GM19438 (cell line): ENCODE measurements around the gene PIGBOS1.
"Not testable (repeated sequence)": the region's sequence is repeated elsewhere in the genome, so short reads cannot be mapped to it uniquely, and the experiment has no call there.

Experiments used
- ATAC-seq: cut with Tn5 transposase; IDR thresholded peaks from one replicate; pipeline ENCODE4 v1.9.1; 2021; ENCODE audit warnings: low read depth; ENCODE audit not compliant: unreplicated experiment

PIGBOS1 gene

DNA sequence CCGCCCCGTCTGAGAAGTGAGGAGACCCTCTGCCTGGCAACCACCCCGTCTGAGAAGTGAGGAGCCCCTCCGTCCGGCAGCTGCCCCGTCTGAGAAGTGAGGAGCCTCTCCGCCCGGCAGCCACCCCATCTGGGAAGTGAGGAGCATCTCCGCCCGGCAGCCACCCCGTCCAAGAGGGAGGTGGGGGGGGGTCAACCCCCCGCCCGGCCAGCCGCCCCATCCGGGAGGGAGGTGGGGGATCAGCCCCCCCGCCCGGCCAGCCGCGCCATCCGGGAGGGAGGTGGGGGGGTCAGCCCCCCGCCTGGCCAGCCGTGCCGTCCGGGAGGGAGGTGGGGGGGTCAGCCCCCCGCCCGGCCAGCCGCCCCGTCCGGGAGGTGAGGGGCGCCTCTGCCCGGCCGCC, 16.1 kb downstream of the PIGBOS1 start:
- ATAC-seq, result not testable (repeated sequence)

DNA sequence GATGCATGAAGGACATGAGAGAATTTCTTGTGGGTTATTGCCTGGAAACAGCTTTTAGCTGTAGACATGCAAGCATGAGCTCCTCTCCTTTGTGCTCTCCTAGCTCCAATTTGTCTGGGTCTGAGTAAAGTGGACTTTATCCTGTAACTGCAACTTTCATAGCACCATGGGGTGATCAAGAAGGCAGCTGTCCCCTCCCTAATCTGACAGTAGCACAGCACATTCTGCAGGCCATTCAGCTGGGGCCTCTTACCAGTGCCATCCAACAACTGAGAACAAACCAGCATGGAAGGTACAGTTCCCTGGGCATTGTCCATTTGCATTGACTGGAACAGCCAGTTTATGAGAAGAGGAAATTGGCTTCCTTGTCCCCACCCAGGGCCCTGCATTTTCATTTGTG, 21.6 kb downstream of the PIGBOS1 start:
- no peak for ATAC-seq

DNA sequence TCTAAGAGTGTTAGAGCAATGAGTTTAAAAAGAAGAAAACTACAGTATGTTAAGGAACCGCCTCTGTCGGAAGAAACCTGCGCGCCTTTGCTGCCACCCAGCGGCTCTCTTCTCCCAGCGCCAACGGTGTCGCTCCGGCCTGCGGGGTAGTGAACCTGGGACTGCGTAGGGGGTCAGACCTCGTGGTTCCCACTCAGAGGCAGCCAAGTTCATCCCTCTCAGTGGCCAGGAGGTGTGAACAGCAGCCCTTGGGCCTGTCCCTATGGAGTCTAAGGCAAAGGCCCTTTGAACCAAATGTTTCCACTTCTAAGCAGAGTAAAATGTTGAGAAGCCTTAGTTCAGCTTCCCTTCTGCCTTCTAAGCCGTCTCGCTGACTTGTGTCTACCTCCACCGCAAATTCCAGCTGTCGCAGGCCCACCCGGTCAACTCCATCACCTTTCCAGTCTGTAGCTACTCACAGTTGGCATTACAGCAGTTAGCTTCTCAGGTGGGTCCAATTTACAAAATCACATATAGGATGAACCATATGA, 28.3 kb downstream of the PIGBOS1 start:
- peak; percentile 61 for ATAC-seq

DNA sequence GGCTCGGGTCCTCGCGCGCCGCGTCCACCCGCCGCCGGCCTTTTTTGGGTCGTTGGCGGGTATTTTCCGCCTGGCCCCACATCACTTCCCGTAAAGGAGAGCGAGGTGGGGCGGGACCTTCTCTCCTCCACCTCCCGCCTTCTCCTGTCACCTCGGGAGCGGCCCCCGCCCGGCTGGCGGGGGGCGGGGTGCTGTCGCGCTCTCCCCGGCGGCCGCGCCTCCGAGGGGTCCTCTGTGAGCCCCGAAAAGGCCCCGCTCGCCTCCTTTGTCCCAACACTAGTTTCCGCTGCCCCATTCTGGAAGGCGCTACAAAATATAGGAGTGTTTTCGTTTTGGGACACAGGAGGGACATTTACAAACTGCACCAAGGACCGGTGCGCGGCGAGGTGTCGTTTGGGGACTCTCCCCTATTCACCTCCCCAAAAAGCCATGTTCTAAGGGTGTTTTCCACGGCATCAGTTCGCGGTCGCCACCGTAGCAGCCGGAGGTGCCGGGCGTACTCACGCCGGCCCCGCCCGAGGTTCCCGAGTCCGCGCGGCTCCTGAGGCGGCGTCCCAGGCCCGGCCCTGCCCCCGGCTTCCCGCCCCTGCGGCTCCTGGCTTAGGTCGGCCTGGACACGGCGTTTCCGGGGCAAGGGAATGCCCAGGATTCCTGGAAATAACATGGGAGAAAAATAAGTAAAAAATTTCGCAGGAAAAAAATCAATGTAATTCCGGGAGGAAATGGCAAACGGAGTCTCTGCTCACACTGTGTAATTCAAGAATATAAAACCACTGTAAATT, 29.0 kb downstream of the PIGBOS1 start, which contains the start of gene RAB27A:
Gene RAB27A (minus strand): TSS at position 68 of the 782 bp plus-strand sequence. CDS start 54,879 bp downstream, outside the sequence.
- peak; percentile 71 for ATAC-seq

DNA sequence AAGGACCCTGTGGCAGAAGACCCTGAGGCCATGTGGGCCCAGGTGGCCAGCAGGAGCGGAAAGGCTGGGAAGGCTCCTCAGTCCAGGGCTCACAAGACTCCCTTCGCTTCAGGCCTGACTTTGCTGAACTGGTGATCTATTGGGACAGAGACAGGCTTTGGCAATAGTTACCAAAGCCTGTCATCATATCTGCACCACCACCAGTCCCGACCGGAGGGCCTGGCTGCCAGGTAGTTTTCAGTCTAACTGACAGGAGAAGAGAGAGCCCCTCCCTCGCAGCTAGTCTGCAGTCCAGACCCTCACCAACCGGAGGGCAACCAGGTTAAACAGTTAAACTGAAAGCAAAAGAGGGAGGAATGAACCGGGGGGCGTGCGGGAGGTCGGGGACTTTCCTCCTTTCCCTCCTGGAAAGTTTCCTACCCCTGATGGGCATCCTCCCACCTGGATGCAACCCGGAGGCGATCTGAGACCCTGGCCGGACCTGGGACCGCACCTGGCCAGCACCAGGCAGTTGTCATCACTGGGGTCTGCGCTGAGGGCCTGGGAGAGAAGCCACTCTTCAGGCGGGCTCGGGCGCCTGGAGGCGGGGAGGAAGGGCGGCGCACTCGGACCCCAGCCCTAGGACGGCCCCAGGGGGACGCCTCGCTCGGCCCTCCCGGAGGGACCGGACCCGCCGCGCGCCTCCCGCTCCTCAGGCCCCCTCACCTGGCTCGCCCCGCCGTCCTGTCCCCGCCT, 29.7 kb downstream of the PIGBOS1 start:
- peak; percentile 38 for ATAC-seq

DNA sequence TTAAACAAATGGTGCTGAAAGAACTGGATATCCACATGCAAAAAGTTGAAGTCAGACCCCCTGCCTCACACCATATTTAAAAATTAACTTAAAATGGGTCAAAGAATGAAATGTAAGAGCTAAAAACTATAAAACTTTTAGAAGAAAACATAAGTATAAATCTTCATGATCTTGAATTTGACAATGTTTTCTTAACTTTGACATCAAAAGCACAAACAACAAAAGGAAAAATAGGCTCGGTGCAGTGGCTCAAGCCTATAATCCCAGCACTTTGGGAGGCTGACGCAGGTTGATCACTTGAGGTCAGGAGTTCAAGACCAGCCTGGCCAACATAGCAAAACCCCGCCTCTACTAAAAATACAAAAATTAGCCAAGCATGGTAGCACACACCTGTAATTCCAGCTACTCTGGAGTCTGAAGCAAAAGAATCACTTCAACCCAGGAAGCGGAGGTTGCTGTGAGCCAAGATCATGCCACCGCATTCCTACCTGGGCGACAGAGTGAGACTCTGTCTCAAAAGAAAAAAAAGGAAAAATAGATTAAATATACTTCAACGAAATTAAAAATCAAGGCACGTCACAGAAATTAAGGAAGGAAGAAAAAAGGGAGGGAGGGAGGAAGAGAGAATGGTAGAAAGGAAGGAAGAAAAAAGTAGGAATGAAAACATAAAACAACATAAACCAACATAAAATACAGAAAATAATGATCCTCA, 30.8 kb downstream of the PIGBOS1 start:
- no peak for ATAC-seq

DNA sequence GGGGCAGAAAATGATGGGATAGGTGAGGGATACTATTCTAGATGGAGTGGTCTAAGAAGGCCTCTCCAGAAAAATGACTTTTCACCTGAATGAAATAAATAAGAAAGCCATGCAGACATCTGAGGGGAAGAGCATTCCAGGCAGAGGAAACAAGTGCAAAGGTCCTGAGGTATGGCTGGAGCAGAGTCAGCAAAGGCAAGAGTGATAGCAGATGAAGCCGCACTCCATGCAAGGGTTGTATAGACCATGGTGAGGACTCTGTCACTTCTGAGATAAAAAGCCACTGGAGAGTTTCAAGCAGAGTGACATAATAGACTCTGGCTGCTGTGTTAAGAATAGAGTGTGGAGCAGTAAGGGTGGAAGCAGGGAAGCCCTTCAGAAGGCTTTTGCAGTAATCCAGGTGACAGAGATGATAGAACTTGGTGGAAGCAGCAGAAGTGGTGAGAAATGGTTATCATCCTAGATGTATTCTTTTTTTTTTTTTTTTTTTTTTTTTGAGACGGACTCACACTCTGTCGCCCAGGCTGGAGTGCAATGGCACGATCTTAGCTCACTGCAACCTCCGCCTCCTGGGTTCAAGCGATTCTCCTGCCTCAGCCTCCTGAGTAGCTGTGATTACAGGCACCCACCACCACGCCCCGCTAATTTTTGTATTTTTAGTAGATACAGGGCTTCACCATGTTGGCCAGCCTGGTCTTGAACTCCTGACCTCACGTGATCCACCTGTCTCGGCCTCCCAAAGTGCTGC, 32.3 kb downstream of the PIGBOS1 start:
- ATAC-seq, result not testable (repeated sequence)

DNA sequence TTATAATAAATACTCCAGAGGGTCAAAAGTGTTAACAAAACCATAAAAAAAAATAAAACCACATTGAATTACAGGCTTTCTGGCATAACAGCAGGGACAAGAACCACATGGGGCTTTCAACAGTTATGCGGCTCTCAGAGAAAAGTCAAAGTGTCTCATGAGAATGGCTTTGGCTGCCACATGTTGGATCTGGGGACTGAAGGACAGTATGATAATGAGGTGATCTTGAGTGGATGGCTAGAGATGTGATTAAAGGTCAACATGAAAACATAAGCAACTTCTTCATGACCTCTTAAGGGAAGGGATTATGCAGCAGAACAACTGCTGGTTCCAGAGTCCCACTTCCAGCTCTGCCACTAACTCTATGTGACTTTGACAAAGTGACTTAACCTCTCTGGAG, 34.5 kb downstream of the PIGBOS1 start:
- ATAC-seq, result no peak

DNA sequence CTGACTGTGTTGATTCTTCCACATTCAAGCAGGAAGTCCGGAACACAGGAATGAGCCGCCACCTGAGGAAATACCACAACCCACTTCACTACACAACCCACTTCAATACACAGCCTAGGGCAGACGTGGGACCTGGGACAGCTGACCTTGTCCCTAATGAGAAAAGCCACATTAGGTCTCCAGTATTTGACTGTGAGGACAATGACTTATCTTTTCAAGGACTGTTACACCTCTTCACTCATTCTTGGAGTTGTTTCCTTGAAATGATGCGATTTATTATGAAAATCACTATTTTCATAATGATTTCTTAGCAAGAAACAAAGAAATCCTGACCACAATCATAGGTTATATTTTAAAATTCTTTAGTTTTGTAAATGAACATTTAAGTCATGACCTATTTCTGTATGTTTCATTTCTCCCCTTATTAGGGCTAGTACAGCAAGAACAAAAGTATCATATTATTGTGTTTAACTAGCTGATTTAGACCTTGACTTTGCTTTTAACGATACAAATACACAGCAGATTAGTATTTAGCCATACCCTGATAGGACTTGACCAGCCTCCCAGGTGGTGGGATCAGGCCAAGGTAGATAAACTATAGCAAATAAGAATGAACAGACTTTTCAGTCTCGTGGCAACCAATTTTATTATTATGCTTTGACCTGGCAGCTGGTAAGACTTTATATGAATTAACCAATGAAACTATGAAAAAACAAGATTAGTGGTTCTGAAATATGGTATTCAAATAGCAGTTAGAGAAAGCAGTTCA, 35.4 kb downstream of the PIGBOS1 start:
- no peak for ATAC-seq

DNA sequence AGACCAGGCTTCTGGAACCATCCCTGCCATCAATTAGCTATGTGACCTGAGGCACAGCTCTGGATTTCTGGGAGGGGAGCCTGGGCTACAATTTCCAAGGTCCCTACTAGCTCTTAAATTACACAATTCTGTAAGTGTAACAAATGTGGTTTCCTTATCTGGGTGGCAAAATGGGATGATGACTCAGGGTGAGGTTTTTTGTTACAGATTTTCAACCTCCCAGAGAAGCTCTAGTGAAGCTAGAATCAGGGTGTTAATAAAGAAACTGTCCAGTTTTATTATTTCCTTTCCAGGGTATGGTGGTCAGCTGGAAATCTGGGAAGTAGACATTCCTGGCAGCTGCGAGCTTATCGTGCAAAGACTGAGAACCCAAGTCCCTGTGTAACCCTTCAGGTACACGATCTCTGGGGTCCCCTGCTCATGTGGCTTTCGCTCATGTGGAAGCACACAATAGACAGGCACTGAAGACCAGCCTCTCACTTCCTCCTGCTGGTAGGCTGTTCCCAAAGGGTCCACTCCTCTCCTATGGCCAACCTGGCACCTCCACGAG, 36.6 kb downstream of the PIGBOS1 start:
- no peak for ATAC-seq

DNA sequence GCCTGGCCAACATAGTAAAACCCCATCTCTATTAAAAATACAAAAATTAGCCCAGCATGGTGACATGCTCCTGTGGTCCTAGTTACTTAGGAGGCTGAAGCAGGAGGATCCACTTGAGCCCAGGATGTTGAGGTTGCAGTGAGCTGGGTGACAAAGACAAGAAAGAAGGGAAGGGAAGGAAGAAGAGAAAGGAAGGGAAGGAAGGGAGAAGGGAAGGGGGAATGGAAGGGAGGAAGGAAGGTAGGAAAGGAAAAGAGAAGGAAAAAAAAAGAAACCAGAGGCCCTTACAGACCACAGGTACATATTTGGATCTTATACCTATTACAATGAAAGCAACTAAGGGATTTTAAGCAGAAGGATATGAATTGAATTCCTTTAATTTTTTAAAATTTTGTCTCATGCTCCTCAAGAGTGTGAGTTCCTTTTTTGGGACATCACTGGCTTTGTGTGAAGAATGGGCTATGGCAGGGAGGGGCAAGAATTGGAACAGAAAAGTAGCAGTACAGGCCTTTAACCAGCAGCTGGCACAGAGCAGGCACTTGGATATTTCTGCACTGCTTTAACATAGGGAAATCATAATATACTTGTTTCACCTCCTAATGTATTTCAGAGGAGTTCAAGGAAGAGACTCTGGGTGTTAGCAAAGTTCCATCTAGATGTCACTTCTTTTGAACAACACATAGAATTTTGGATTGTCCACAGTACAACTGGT, 37.2 kb downstream of the PIGBOS1 start:
- no peak for ATAC-seq

DNA sequence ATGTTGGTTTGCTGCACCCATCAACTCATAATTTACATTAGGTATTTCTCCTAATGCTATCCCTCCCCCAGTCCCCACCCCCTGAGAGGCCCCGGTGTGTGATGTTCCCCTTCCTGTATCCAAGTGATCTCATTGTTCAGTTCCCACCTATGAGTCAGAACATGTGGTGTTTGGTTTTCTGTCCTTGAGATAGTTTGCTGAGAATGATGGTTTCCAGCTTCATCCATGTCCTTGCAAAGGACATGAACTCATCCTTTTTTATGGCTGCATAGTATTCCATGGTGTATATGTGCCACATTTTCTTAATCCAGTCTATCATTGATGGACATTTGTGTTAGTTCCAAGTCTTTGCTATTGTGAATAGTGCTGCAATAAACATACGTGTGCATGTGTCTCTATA, 38.3 kb downstream of the PIGBOS1 start:
- not testable (repeated sequence) for ATAC-seq

DNA sequence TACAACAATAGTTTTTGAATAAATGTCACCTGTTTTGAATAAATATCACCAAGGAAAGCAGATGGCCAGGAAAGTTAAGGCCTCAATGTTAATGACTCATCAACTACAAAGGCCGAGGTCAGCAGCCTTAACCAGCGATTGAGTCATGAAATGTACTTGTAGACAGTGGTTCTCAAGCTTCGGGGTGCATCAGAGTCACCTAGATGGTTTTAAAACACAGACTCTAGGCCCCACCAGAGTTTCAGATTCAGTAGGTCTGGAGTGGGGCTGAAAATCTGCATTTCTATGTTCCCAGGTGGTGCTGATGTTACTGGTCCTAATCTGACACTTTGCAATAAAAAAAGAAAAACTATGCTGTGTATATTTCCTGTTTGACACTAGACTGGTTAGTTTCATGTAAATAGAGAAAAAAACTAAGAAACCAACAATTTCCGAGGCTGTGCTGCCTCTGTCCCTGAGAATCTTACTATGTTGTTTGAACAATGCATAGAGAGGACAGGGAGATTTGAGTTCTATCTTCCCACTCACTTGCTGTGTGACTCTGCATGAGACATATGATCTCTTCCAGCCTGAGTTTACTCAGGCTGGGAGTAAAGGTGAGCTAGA, 39.1 kb downstream of the PIGBOS1 start:
- ATAC-seq, result peak; percentile 84

DNA sequence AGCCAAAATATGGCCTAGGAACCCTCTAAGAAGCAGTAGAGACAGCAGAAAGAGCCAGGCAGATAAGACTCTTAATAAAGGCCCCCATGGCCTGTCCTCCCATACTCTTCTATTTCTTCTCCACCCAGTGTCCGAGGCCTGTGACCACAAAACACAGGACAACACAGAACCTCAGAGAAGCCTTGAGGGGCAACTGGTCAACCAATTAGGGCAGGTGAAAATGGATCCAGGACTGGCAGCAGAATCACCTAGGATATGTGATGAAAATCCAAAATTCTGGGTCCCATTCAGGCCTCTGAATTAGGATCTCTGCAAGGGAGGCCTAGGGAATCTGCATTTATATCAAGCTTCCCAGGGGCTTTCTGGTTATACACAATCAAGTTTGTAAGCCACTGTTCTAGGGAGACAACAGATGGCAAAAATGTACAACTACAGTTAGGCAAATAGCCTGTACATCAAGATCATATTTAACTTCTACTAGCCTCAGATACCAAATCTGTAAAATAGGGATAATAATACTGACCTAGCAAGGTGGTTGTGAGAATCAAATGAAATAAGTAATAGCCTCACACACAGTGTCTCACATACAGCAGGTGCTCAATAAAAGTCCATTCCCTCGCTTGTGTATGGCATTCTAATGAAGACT, 39.7 kb downstream of the PIGBOS1 start:
- ATAC-seq, result no peak

DNA sequence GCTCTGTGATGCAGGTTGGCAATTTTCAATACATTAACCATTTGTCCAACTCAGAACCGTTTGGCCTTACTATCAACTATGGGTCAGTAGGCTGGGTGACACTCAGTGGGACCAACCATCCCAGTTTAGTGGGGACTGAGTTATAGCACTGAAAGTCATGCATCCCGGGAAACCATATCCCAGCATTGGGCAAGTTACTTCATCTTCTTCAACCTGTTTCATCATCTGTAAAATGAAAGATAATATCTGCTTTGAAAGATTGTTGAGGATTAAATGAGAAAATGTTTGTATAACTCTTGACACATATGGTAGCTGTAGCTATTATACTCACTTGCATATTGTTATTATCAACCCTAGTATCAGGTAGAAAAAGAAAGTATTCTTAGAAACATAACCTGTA, 41.2 kb downstream of the PIGBOS1 start:
- ATAC-seq, result no peak

DNA sequence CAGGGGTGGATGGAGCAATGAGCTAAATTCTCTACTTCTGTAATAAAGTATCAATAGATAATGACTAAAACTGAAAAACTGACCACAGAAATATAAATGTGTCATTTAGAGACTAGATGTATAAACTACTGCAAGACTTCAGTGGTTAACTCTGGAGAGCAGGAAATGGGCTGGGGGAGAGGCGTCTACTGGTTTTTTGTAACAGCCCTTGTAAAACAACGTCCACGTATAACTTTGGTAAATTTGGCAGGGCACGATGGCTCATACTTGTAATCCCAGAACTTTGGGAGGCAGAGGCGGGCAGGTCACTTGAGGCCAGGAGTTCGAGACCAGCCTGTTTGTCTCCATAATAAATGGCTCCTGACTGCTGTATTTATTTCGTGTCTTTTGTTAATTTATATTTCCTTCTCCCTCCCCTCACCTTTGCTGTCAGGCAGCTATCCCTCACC, 41.8 kb downstream of the PIGBOS1 start:
- ATAC-seq, result peak; percentile 50

DNA sequence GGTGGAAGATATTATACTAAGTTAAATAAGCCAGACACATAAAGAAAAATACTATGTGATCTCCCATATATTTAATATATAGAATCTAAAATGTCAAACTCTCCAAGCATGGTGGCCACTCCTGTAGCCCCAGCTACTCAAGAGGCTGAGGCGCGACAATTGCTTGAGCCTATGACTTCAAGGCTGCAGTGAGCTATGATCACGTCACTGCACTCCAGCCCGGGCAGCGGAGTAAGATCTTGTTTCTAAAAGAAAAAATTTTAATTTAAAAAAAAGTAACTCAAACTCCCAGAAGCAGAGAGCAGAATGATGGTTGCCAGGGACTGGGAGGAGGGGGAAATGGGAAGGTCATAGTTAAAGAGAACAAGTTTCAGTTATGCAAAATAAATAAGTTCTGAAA, 42.6 kb downstream of the PIGBOS1 start:
- no peak for ATAC-seq

DNA sequence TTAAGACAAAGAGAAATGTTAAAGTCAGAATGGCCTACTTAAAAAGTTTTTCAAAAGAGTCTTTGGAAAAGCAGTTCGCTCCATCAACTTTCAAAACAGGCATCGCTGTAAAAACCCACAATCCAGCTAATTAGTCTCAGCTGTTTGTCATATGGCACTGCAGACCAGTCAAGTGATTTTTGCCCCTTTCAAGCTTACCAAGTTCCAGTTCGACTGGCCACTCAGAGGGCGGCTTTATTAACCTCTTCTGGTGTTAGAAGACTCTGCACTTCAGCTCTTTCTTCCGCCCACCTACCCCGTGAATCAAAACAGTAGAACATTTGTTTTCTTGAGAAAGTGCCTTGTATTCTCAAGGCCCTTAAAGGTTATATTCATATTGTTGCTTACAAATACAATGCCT, 48.6 kb downstream of the PIGBOS1 start:
- no peak for ATAC-seq
